Activated CD8-positive, alpha-beta memory T cell treated with anti-CD3 and anti-CD28 coated beads, Interleukin-2, amount 50 U/mL, for 1 hour (primary cell): ENCODE measurements around the gene SEZ6L.

ENCODE experiments used
- DNase-seq: peaks from one replicate; pipeline ENCODE4 v3.0.0-alpha.2; 2020; ENCODE audit errors: extremely low read depth

SEZ6L gene

GRCh38 chr22:26174280-26174679 is 5.0 kb downstream of the SEZ6L start:
- no peak for DNase-seq

DNA sequence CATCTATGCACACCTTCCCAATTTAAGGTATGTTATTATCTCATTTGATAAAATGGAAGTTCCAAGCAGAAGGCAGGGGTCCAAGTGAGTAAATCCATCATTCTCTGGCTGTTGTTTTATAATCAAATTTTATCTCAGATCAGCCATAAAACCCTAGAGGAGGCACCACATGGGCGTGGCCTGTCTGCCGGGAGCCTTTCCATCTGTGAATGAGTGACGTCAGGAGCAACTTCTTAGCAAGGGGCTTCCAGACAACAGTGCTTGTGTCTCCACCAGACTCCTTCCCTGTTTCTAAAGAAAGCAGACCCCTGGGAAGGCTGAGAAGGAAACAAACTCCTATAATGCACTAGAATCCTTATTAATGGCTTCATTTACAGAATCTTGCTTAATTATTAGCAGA is 13.5 kb downstream of the SEZ6L start:
- DNase-seq = no peak

DNA sequence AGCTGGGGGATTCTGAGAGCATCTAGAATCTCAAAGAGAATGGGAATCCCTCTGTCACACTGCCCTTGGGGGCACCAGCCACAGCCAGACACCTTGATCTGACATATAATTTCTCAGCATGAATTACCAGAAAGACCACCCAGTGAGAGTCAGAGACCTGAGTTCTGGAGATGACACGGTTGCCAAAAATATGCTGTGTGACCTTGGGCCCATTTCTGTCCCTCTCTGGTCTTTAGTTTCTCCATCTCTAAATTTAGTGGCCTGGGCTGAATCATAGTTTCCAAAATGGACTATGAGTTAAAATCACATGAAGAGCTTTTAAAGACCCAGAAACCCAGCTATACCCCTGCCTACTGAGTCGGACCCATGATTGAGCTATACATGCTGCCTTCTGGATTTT is 15.9 kb downstream of the SEZ6L start:
- no peak for DNase-seq

DNA sequence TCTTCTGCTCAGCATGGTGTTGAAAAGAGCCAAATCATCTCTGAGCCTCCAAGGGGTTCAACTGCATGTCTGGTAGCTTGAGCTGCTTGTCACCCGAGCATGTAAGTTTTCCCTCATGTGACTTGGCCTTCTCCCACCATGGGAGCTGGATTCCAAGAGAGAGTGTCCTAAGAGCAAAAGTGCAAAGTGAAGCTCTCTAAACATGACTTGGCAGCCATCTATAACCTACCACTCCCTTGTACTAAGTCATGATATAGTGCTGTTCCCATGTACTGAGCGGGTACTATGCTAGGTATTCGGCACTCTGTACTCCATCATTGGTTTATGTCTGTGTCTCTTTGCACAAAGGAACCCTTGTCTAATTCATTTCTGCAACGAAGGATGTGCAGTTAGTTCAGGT is 19.1 kb downstream of the SEZ6L start:
- DNase-seq = no peak

DNA sequence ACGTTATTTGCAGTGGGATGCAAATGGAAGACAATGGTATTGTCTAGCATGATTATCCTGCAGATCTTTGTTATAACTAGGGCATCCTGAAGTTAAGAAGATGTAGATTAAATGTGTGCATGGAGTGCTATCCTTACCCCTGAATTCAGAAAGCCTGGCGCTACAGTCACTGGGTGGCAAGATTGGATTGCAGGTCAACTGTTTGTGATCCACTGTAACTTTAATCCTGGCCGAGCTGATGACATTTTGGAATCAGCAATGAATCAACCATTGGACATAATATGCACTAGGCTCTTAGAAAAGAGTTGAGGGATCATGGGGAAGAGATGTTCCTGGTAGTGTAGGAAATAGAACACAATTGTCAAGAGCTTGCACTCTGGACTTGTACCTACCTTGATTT is 25.1 kb downstream of the SEZ6L start:
- DNase-seq = no peak

- DNase-seq = no peak
Observed at GRCh38 chr22:26194877-26195276, 25.6 kb downstream of the SEZ6L start.

GRCh38 chr22:26196657-26197056 is 27.4 kb downstream of the SEZ6L start:
- no peak for DNase-seq

DNA sequence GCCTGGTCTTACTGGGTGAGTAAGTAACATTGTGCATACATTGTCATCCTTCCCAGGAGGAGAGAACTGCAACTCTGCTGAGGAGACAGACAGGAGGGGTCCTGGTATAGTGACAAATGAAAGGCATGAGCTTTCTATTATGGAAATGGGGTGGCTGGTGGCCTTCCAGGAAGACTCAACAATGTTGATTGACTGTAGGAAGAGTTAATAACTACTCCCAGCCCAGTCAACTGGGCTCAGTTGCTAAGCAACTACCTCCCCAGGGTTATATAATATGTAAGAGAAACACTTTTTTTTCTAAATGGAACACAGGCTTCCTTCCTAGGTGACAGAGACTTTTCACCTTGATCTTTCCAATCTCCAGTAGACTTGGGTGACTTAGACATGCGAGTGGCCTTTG is 28.2 kb downstream of the SEZ6L start:
- DNase-seq = no peak

- DNase-seq = no peak
Observed at GRCh38 chr22:26199665-26200064, 30.4 kb downstream of the SEZ6L start.

DNA sequence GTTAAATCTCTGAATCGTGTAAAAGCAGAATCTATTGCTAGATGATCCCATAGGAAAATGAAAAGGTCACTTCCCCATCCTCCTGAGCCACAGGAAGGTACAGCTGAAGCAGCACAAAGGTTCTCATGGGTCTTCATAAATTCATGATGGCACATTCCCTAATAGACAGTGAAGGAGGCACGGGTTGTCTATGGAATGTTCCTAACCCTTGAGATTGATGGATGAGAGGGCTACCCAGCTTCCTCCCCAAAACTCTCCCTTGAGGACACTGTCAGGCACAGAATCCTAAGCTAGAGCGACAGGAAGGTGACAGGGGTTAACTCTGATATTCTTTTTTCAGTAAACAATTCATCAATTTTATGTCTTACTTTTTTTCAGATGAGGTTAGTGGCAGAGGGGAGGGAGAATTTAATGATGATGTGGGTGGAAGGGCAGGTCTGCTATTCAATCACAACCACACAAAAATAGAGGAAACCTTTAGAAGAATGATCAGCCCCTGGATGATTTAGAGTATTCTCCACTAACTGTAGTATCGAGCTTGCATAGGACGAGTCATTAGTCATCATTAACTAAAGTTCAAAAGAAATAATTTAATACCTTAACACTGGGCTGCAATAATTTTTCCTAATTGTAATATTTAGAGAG is 33.1 kb downstream of the SEZ6L start:
- no peak for DNase-seq

DNA sequence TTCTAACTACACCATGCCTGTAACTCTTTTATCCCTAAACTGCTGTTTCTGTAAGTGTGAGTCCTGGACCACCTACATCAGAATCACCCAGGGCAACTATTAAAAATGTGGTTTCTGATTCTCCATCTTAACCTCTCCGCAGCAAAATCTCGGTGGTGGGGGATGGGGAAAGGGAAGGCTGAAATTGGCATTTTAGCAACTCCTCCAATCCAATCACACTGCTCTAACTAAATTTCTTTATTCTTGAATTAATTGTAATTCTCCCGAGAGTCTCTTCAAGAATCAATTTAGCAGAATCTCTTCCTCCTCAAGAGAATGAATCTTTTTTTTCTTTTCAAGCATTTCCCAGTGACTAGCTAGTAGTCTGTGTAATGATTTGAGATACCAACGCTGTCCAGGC is 36.2 kb downstream of the SEZ6L start:
- no peak for DNase-seq

GRCh38 chr22:26210334-26210733 is 41.1 kb downstream of the SEZ6L start:
- no peak for DNase-seq

DNA sequence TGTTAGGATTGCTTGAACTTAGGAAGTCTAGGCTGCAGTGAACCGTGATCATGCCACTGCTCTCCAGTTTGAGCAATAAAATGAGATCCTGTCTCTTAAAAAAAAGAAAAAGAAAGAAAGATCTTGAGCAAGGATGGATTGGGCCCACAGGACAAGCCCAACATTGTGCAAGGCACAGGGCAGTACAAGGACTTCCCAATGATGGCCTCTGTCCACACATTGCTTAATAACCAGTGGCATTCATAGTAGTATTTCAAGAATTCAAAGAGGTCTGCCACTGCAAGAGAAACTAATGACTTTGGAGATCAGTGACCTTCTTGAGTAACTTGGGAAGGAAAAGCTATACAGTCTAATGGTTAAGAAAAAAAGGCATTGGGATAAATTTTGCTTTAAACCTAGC is 44.6 kb downstream of the SEZ6L start:
- DNase-seq = no peak

DNA sequence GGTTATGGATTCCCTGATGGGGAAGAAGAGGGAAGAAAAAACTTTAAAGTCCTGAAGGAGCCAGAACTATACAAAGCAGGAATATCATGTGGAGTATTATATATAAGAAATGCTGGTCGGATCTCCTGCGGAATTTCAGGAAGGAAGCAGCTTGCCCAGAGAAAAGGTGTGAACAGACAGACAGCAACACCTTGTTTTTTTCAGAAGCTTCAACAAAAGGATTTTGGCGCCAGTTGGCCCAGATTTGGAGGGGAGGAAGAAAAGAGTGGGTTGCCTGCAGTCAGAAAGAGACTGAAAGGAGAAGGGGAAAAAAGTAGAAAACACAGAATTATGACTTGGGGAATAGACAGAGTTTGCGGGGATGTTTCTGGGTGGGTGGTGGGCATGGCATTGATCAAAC is 45.2 kb downstream of the SEZ6L start:
- DNase-seq = no peak

DNA sequence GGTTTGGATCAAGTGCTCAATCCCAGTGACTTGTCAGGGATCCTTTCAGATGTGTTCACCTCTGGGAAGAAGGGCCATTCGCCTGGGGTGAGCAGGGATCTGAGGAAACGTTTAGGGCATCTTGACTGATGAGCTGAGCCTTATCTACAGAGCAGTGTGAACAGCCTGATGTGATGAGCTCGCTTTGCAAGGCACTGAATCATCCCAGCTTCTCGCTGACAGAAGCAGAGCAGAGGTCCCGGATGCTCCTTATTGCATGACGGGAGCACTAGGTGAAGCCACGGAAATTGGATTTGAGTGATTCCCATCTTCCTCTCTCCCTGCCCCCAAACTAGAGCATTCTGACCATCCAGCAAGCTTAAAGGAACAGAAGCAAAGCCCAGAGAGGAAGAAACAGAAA is 46.5 kb downstream of the SEZ6L start:
- no peak for DNase-seq

- no peak for DNase-seq
Observed at GRCh38 chr22:26225207-26225606, 55.9 kb downstream of the SEZ6L start.

DNA sequence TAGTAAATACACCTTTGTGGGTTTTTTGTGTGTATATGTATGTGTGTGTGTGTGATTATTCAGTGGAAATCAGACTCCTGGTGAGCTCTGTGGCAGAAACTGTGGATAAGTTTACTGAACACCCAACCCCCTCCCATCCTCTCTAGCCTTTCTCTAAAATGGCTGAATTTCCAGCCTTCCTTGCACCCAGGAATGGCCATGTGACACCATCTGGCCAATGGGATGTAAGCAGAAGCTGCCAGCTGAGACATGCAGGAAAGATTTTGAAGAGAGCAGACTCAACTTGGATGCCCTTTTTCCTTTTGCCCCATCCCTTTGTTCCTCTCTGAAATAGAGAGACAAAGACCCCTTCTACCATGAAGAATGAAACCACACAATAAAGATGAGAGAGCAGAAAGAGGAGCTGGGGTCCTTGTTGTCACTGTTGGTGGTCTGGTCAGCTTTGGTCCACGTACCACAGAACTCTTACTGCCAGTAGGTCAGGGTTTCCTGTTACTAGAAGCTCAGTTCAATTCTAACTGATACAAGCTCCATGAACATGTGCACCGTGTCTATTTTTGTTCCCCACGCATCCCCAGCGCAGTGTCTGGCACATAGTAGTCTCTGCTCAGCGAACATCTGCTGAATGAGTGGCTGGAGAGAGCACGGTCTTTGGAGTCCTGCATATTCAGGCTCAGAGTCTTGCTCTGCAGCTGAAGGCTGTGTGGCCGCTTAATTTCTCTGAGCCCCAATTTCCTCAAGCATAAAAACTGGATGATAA is 57.5 kb downstream of the SEZ6L start:
- DNase-seq = no peak

- no peak for DNase-seq
Observed at GRCh38 chr22:26229910-26230309, 60.6 kb downstream of the SEZ6L start.

- DNase-seq = no peak
Observed at GRCh38 chr22:26234296-26234695, 65.0 kb downstream of the SEZ6L start.

DNA sequence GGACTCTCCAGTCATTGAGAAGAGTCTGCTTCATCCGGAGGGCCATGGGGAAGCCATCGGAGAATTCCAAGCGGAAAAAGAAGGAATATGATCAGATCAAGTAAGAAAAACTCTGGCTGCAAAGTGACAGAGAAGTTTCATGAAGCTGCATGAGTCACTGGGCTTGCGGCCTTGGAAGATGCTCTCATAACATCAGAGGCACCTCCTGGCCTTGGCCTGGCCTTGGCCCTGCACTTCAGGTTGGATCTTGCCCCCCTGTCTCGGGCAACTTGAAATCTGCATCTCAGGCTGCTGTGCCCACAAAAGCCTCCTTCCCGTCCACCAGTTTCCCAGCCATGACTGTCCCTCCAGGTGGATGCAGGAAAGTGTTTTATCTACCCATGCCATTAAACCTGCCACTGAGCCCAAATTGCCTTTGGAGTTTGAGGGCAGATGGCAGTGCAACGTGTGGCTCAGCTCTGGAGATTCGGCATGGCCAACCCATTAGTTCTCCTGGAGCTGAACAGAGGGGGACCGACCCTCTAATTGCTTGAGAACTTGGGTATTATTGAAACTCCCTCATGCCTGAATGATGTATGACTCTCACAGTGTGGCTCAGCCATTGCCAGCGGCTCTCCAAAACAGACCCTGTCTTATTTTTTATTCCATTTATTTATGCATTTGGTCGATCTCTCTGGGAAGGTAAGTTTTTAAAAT is 66.7 kb downstream of the SEZ6L start:
- no peak for DNase-seq

DNA sequence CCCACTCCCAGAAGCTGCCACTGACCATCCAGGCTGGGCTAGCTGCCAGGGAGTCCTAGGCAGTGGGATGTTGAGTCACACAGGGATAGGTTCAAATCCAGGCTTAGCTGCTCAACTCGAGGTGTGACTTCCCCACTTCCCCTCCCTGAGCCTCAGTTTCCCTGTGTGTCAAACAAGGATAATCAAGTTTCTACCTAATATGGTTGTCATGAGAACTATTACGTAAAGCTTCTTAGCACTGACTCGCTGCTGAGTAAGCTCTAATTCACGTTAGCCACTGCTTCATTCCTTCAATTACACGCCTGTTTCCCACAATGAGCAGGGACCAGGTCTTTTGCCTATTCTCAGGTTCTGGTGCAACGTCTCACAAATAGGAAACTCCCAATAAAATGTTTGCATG is 67.7 kb downstream of the SEZ6L start:
- no peak for DNase-seq

GRCh38 chr22:26238596-26238995 is 69.3 kb downstream of the SEZ6L start:
- DNase-seq = no peak

- no peak for DNase-seq
Observed at GRCh38 chr22:26239581-26239980, 70.3 kb downstream of the SEZ6L start.
